ENCODE data around the gene MAML2. TPM values are rescaled to one million over a fixed set of nuclear protein-coding genes. Genes with fewer than 3 reads are reported as not detected.

The MAML2 gene
- total RNA-seq, 5 donors from 2014 or later (not counting 1 experiment from before 2014, with no cell fraction given) = 30.4 to 66.7 (median 35.1) TPM

DNA sequence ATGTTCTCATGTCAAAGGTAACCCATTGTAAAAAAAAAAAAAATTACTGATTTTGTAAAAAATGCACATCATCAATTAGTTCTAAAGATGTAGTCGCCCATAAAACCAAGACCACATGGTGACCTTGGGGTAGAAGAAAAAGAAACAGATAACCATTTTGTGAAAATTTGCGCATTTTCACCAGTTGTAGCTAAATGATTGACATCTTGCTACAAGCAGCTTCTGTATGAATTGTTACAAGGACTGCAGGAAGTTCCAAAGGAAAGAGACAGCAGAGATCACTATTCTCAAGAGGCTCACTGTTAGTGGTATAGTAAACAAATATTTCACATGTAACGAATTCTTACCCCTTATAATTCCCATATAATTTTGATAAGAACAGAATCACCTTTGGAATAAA lies 48.7 kb downstream of the MAML2 start:
- Histone ChIP-seq H3K9me3 (no peaks in the 10 kb centered on the region), H3K36me3 (ENCODE audit: control insufficient read depth in 2 of 2, extremely low read depth in 1 of 2, insufficient read depth in 1 of 2, low read length in 1 of 2) (no peaks in the 10 kb centered on the region), H3K4me1 (ENCODE audit: control insufficient read depth in 1 of 2, extremely low read depth in 1 of 2, insufficient read depth in 2 of 2, low read length in 2 of 2) (peaks cover 6 to 34% of the 10 kb centered on the region in 2 experiments), H3K27ac (ENCODE audit: low read length) (no peak overlapping the region), H3K27me3 (replicated peaks in 1 of 2; ENCODE audit: control insufficient read depth in 2 of 2, extremely low read depth in 1 of 2, insufficient read depth in 2 of 2, low read length in 1 of 2) (no peaks in the 10 kb centered on the region), H3K4me3 (ENCODE audit: control insufficient read depth in 1 of 2, extremely low read depth in 1 of 2, low read length in 1 of 2) (no peak overlapping the region)
- Mint-ChIP-seq H3K9me3 (no peaks in the 10 kb centered on the region), H3K27me3 (no peaks in the 10 kb centered on the region), H3K4me1 (peaks cover 78 to 84% (median 81%) of the 10 kb centered on the region in 3 donors), H3K36me3 (peaks cover 36% of the 10 kb centered on the region), H3K27ac (peak overlapping the region; percentile 40 to 53), H3K4me3 (peak overlapping the region; percentile 11 to 64 (median 24))
- POLR2A ChIA-PET = interaction anchor here (0.7 to 1.2 kb wide), 5 partner anchors 17 to 1062 kb away, joined by 3 to 7 read pairs (median 3); no protein-coding TSS in a partner anchor
- whole genome bisulfite sequencing (ENCODE audit: insufficient coverage) = 100% methylated on average over 2 of the region's 3 CpGs
- CTCF ChIA-PET = interaction anchor here in 1 of 2 donors (0.5 to 2.4 kb wide), 4 partner anchors 12 to 73 kb away, joined by 3 to 7 read pairs (median 4); partner anchors contain the start of gene MAML2
- ATAC-seq (replicated peaks in 1 of 4) = peak in 1 of 4 experiments; percentile 33
- DNase-seq = no peak

GRCh38 chr11:96293598-96294021 lies 49.4 kb downstream of the MAML2 start:
- peak overlapping the region in 2 of 3 donors; percentile 43 to 64 for H3K4me3 Mint-ChIP-seq
- CTCF ChIA-PET = interaction anchor here in 1 of 2 donors (0.7 to 2.4 kb wide), 3 partner anchors 48 to 277 kb away, joined by 3 to 7 read pairs (median 6); partner anchors contain the start of gene MAML2
- Histone ChIP-seq H3K9me3 (no peaks in the 10 kb centered on the region), H3K36me3 (ENCODE audit: control insufficient read depth in 2 of 2, extremely low read depth in 1 of 2, insufficient read depth in 1 of 2, low read length in 1 of 2) (no peaks in the 10 kb centered on the region), H3K27me3 (replicated peaks in 1 of 2; ENCODE audit: control insufficient read depth in 2 of 2, extremely low read depth in 1 of 2, insufficient read depth in 2 of 2, low read length in 1 of 2) (no peaks in the 10 kb centered on the region), H3K4me1 (ENCODE audit: control insufficient read depth in 1 of 2, extremely low read depth in 1 of 2, insufficient read depth in 2 of 2, low read length in 2 of 2) (peaks cover 5 to 37% of the 10 kb centered on the region in 2 experiments), H3K27ac (ENCODE audit: low read length) (no peak overlapping the region), H3K4me3 (ENCODE audit: control insufficient read depth in 1 of 2, extremely low read depth in 1 of 2, low read length in 1 of 2) (no peak overlapping the region)
- peaks cover 31% of the 10 kb centered on the region for H3K36me3 Mint-ChIP-seq
- ATAC-seq (replicated peaks in 1 of 4) (peak in 3 of 4 experiments; percentile 47 to 74 (median 74)), DNase-seq (peak in 1 of 35 experiments; percentile 32)
- H3K27ac Mint-ChIP-seq = peak overlapping the region; percentile 19 to 44
- POLR2A ChIA-PET = interaction anchor here (0.7 to 1.2 kb wide), 5 partner anchors 17 to 1062 kb away, joined by 3 to 7 read pairs (median 3); no protein-coding TSS in a partner anchor
- H3K9me3 Mint-ChIP-seq = no peaks in the 10 kb centered on the region
- no peaks in the 10 kb centered on the region for H3K27me3 Mint-ChIP-seq
- peaks cover 83 to 87% (median 85%) of the 10 kb centered on the region in 3 donors for H3K4me1 Mint-ChIP-seq
- no CpG with 5 or more reads among the region's 3 CpGs for WGBS (ENCODE audit: insufficient coverage)

DNA sequence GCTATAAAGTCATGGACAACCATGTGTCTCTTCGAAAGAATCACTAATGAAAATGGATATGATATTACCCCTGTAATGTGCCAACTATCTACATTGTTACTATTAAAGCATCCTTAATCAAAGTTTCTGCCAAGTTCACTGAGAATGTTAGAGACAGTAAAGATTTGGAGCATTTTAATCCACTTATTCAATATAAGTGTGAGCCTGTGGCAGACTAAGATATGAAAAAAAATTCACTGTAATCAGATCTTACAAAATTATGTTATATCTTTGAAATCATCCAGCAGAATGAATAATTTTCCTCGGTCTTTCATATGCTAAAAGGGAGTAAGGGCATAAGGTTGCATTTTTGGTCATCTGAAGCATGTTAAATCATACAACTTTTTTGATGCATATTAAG lies 49.9 kb downstream of the MAML2 start:
- no CpG with 5 or more reads among the region's 2 CpGs for WGBS (ENCODE audit: insufficient coverage)
- H3K27me3 ChIP-seq (replicated peaks in 1 of 2; ENCODE audit: control insufficient read depth in 2 of 2, extremely low read depth in 1 of 2, insufficient read depth in 2 of 2, low read length in 1 of 2) = no peaks in the 10 kb centered on the region
- H3K4me3 ChIP-seq (ENCODE audit: control insufficient read depth in 1 of 2, extremely low read depth in 1 of 2, low read length in 1 of 2) = no peak overlapping the region
- peaks cover 28% of the 10 kb centered on the region for H3K36me3 Mint-ChIP-seq
- no peak overlapping the region for H3K27ac ChIP-seq (ENCODE audit: low read length)
- ATAC-seq (replicated peaks in 1 of 4) (no peak), DNase-seq (no peak)
- H3K4me3 Mint-ChIP-seq = peak overlapping the region in 2 of 3 donors; percentile 2 to 64
- peak overlapping the region; percentile 19 to 44 for H3K27ac Mint-ChIP-seq
- POLR2A ChIA-PET = interaction anchor here in 1 of 2 donors (1.2 kb wide), 1 partner anchor 41 kb away, joined by 3 read pairs; no protein-coding TSS in a partner anchor
- H3K27me3 Mint-ChIP-seq = no peaks in the 10 kb centered on the region
- H3K4me1 ChIP-seq (ENCODE audit: control insufficient read depth in 1 of 2, extremely low read depth in 1 of 2, insufficient read depth in 2 of 2, low read length in 2 of 2) = peaks cover 7 to 37% of the 10 kb centered on the region in 2 experiments
- CTCF ChIA-PET = interaction anchor here (0.6 to 1.4 kb wide), 4 partner anchors 50 to 277 kb away, joined by 4 to 10 read pairs (median 6); partner anchors contain the start of gene MAML2 (in 1 of the 2)
- H3K9me3 ChIP-seq = no peaks in the 10 kb centered on the region
- no peaks in the 10 kb centered on the region for H3K9me3 Mint-ChIP-seq
- no peaks in the 10 kb centered on the region for H3K36me3 ChIP-seq (ENCODE audit: control insufficient read depth in 2 of 2, extremely low read depth in 1 of 2, insufficient read depth in 1 of 2, low read length in 1 of 2)
- peaks cover 81 to 86% (median 85%) of the 10 kb centered on the region in 3 donors for H3K4me1 Mint-ChIP-seq

DNA sequence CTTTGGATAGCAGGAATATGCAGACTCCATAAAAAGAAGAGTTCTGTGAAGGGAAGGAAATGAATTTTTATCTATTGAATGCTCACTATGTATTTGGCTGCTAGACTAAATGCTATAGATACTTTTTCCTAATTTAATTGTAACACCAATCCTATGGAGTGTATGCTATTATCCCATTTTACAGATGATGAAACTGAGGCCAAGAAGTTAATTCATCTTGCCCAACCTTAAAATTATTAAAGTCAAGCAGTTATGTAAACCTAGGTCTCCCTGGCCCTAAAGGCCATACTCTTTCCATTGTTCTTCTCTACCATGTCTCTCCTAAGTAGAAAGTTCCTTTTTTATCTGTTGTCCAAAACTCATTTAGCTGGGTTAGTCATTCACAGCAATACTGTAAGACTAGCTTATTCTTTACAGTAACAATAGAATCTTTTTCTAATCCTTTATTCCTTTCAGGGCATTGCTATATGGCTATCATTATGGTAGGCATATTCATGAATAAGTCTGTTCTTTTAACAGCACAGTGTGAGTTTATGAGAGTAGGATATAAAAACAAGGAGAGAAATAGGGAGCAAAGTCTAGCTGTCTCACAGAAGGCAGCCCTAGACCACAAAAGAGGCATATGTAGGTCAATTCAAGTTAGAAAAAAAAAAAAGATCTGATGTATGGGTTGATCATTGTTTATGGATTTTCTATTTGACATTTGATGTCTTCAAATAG lies 50.5 kb downstream of the MAML2 start:
- H3K9me3 Mint-ChIP-seq = no peaks in the 10 kb centered on the region
- no peak overlapping the region for H3K27ac ChIP-seq (ENCODE audit: low read length)
- H3K4me1 Mint-ChIP-seq = peaks cover 82 to 86% (median 86%) of the 10 kb centered on the region in 3 donors
- DNase-seq (no peak), ATAC-seq (replicated peaks in 1 of 4) (peak in 1 of 4 experiments; percentile 26)
- POLR2A ChIA-PET = no interaction called here
- no peaks in the 10 kb centered on the region for H3K9me3 ChIP-seq
- H3K36me3 ChIP-seq (ENCODE audit: control insufficient read depth in 2 of 2, extremely low read depth in 1 of 2, insufficient read depth in 1 of 2, low read length in 1 of 2) = no peaks in the 10 kb centered on the region
- CTCF ChIA-PET = interaction anchor here (0.6 to 1.4 kb wide), 4 partner anchors 50 to 276 kb away, joined by 4 to 10 read pairs (median 6); partner anchors contain the start of gene MAML2 (in 1 of the 2)
- H3K4me1 ChIP-seq (ENCODE audit: control insufficient read depth in 1 of 2, extremely low read depth in 1 of 2, insufficient read depth in 2 of 2, low read length in 2 of 2) = peaks cover 8 to 37% of the 10 kb centered on the region in 2 experiments
- peak overlapping the region in 1 of 3 donors; percentile 64 for H3K4me3 Mint-ChIP-seq
- peaks cover 28% of the 10 kb centered on the region for H3K36me3 Mint-ChIP-seq
- no peak overlapping the region for H3K4me3 ChIP-seq (ENCODE audit: control insufficient read depth in 1 of 2, extremely low read depth in 1 of 2, low read length in 1 of 2)
- H3K27me3 ChIP-seq (replicated peaks in 1 of 2; ENCODE audit: control insufficient read depth in 2 of 2, extremely low read depth in 1 of 2, insufficient read depth in 2 of 2, low read length in 1 of 2) = no peaks in the 10 kb centered on the region
- peak overlapping the region in 1 of 2 donors; percentile 44 for H3K27ac Mint-ChIP-seq
- no peaks in the 10 kb centered on the region for H3K27me3 Mint-ChIP-seq

DNA sequence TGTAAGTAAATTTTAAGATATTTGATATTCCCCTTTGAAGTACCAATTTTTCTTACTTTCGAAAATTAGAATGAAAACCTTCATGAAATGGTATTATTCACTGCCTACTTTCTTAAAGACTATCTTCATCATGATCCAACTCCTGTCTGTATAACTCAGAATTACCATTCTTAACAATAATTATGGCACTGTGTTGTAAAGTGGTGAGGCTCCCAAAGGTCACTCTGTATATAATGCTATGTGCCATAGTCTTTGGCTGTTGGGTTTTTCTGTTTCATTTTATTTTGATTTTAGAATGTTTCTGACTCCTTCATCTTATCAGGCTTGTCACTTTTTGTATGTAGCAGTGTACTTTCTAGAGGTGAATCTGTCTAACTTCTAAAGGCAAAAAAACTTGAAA lies 52.4 kb downstream of the MAML2 start:
- no peak for ATAC-seq (replicated peaks in 1 of 4)
- Mint-ChIP-seq H3K4me3 (no peak overlapping the region), H3K4me1 (peaks cover 80 to 83% (median 81%) of the 10 kb centered on the region in 3 donors), H3K9me3 (peaks cover 0 to 4% (median 3%) of the 10 kb centered on the region in 3 donors), H3K27ac (peak overlapping the region in 1 of 2 donors; percentile 42), H3K27me3 (no peaks in the 10 kb centered on the region), H3K36me3 (peaks cover 34% of the 10 kb centered on the region)
- ChIA-PET POLR2A (no interaction called here), CTCF (no interaction called here)
- Histone ChIP-seq H3K27ac (ENCODE audit: low read length) (no peak overlapping the region), H3K9me3 (no peaks in the 10 kb centered on the region), H3K4me3 (ENCODE audit: control insufficient read depth in 1 of 2, extremely low read depth in 1 of 2, low read length in 1 of 2) (no peak overlapping the region), H3K4me1 (ENCODE audit: control insufficient read depth in 1 of 2, extremely low read depth in 1 of 2, insufficient read depth in 2 of 2, low read length in 2 of 2) (peaks cover 6 to 37% of the 10 kb centered on the region in 2 experiments), H3K27me3 (replicated peaks in 1 of 2; ENCODE audit: control insufficient read depth in 2 of 2, extremely low read depth in 1 of 2, insufficient read depth in 2 of 2, low read length in 1 of 2) (no peaks in the 10 kb centered on the region), H3K36me3 (ENCODE audit: control insufficient read depth in 2 of 2, extremely low read depth in 1 of 2, insufficient read depth in 1 of 2, low read length in 1 of 2) (no peaks in the 10 kb centered on the region)
- DNase-seq = no peak
- no CpG with 5 or more reads among the region's 1 CpG for WGBS (ENCODE audit: insufficient coverage)

- ChIA-PET POLR2A (no interaction called here), CTCF (no interaction called here)
- H3K9me3 Mint-ChIP-seq = peaks cover 0 to 4% (median 3%) of the 10 kb centered on the region in 3 donors
- no peak overlapping the region for H3K4me3 ChIP-seq (ENCODE audit: control insufficient read depth in 1 of 2, extremely low read depth in 1 of 2, low read length in 1 of 2)
- no peak overlapping the region for H3K27ac Mint-ChIP-seq
- peaks cover 40% of the 10 kb centered on the region for H3K36me3 Mint-ChIP-seq
- H3K4me3 Mint-ChIP-seq = no peak overlapping the region
- H3K4me1 ChIP-seq (ENCODE audit: control insufficient read depth in 1 of 2, extremely low read depth in 1 of 2, insufficient read depth in 2 of 2, low read length in 2 of 2) = peaks cover 6 to 34% of the 10 kb centered on the region in 2 experiments
- DNase-seq = no peak
- H3K27me3 ChIP-seq (replicated peaks in 1 of 2; ENCODE audit: control insufficient read depth in 2 of 2, extremely low read depth in 1 of 2, insufficient read depth in 2 of 2, low read length in 1 of 2) = no peaks in the 10 kb centered on the region
- no peaks in the 10 kb centered on the region for H3K36me3 ChIP-seq (ENCODE audit: control insufficient read depth in 2 of 2, extremely low read depth in 1 of 2, insufficient read depth in 1 of 2, low read length in 1 of 2)
- H3K27me3 Mint-ChIP-seq = no peaks in the 10 kb centered on the region
- no peak for ATAC-seq (replicated peaks in 1 of 4)
- H3K4me1 Mint-ChIP-seq = peaks cover 80 to 83% (median 81%) of the 10 kb centered on the region in 3 donors
- H3K9me3 ChIP-seq = no peaks in the 10 kb centered on the region
- no CpG with 5 or more reads among the region's 1 CpG for WGBS (ENCODE audit: insufficient coverage)
- H3K27ac ChIP-seq (ENCODE audit: low read length) = no peak overlapping the region
Observed at GRCh38 chr11:96290031-96290430, 53.0 kb downstream of the MAML2 start.
